ENCODE data around the gene SUPT4H1. TPM values are rescaled to one million over a fixed set of nuclear protein-coding genes. Genes with fewer than 3 reads are reported as not detected.
A peak's percentile ranks its signal among the peaks of the same experiment; 100 is the strongest.

SUPT4H1 gene
- total RNA-seq, 1 experiment from 2014 or later: 70.9 TPM

DNA sequence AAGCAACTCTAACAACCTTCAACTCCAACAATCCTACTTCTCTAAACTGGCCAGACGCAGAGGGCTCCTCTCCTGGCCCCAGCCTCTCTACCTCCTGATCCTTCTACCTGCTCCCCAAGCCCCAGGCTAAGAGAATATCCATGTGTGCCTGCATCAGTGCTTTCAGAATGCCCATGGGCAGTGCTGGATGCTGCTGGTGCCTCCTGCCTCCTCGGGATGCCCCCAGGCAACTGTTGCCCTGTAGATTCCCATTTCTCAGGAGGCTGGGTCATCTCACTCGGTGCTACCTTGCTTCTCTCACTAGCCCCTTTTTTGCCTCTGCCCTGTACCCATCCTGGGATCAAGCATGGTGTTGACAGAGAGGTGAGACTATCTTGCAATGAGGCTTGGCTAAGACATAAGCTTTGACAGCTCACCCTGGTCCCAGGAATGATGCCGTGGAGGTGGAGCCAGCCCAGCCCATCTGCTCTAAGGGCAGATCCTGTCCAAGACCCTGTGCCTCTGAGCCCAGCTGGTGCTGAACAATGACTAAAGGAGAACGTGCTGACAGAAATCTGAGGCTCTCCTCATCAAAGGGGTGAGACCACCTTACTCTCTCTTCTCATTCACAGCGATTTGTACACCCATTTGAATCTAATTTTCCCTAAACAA lies 19.4 kb upstream of the SUPT4H1 start:
- ChIA-PET CTCF (no interaction called here), POLR2A (interaction anchor here (1.4 kb wide), 1 partner anchor 46 kb away, joined by 3 read pairs; the partner anchor contains the start of gene RNF43)
- H3K4me1 Mint-ChIP-seq (ENCODE audit: low read depth, unreplicated experiment): peaks cover 72% of the 10 kb centered on the region
- peaks cover 2% of the 10 kb centered on the region for H3K36me3 ChIP-seq (ENCODE audit: control insufficient read depth, insufficient read depth, low read length)
- peaks cover 94% of the 10 kb centered on the region for H3K36me3 Mint-ChIP-seq (ENCODE audit: insufficient read depth, unreplicated experiment)
- DNase-seq: no peak
- peak overlapping the region; percentile 86 for H3K27ac Mint-ChIP-seq (ENCODE audit: unreplicated experiment)
- intact Hi-C loops (cut with micrococcal nuclease; ENCODE audit: unreplicated experiment): no loop called here
- TF ChIP-seq, protein P1, sequence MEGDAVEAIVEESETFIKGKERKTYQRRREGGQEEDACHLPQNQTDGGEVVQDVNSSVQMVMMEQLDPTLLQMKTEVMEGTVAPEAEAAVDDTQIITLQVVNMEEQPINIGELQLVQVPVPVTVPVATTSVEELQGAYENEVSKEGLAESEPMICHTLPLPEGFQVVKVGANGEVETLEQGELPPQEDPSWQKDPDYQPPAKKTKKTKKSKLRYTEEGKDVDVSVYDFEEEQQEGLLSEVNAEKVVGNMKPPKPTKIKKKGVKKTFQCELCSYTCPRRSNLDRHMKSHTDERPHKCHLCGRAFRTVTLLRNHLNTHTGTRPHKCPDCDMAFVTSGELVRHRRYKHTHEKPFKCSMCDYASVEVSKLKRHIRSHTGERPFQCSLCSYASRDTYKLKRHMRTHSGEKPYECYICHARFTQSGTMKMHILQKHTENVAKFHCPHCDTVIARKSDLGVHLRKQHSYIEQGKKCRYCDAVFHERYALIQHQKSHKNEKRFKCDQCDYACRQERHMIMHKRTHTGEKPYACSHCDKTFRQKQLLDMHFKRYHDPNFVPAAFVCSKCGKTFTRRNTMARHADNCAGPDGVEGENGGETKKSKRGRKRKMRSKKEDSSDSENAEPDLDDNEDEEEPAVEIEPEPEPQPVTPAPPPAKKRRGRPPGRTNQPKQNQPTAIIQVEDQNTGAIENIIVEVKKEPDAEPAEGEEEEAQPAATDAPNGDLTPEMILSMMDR (IDR thresholded peaks at IDR 0.05; ENCODE audit: insufficient read depth in 1 of 2, low read depth in 1 of 2, low read length in 1 of 2, severe bottlenecking in 1 of 2, unreplicated experiment in 1 of 2): no peak
- H3K4me3 ChIP-seq (ENCODE audit: low read depth, low read length): no peak overlapping the region
- H3K27me3 Mint-ChIP-seq (ENCODE audit: insufficient read depth, unreplicated experiment): no peaks in the 10 kb centered on the region
- BruUV-seq (replicated peaks): no TSS peak
- no peaks in the 10 kb centered on the region for H3K27me3 ChIP-seq (replicated peaks; ENCODE audit: control insufficient read depth, insufficient read depth, low read length)
- no peaks in the 10 kb centered on the region for H3K9me3 ChIP-seq
- H3K9me3 Mint-ChIP-seq (ENCODE audit: unreplicated experiment): no peaks in the 10 kb centered on the region
- H3K4me3 Mint-ChIP-seq (ENCODE audit: unreplicated experiment): no peak overlapping the region
- peaks cover 85% of the 10 kb centered on the region for H3K4me1 ChIP-seq

DNA sequence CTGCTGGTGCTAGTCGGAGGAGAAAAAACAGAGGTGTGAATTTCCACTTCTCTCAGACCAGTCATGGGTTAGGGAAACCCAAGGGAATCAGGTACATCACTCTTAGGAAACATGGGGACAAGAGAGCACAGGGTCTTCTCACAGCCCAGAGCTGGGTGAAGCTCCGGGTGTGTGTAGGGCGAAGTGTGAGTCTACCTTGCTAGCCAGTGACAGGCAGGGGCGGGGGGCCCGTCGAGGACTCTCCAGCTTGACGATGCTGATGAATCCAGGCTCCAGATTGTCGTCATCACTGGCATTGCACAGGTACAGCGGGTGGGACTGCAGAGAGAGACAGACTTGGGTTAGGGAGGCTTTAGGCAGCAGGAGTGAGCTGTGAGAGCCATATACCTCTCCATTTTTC lies 18.7 kb upstream of the SUPT4H1 start:
- CTCF ChIA-PET: no interaction called here
- Mint-ChIP-seq H3K9me3 (ENCODE audit: unreplicated experiment) (no peaks in the 10 kb centered on the region), H3K36me3 (ENCODE audit: insufficient read depth, unreplicated experiment) (peaks cover 95% of the 10 kb centered on the region), H3K4me3 (ENCODE audit: unreplicated experiment) (no peak overlapping the region), H3K27me3 (ENCODE audit: insufficient read depth, unreplicated experiment) (no peaks in the 10 kb centered on the region), H3K4me1 (ENCODE audit: low read depth, unreplicated experiment) (peaks cover 75% of the 10 kb centered on the region), H3K27ac (ENCODE audit: unreplicated experiment) (peak overlapping the region; percentile 86)
- no peak overlapping the region for H3K4me3 ChIP-seq (ENCODE audit: low read depth, low read length)
- H3K36me3 ChIP-seq (ENCODE audit: control insufficient read depth, insufficient read depth, low read length): peaks cover 3% of the 10 kb centered on the region; the same call in 1 of the 2 replicates
- H3K9me3 ChIP-seq: no peaks in the 10 kb centered on the region
- intact Hi-C loops (cut with micrococcal nuclease; ENCODE audit: unreplicated experiment): no loop called here
- H3K27me3 ChIP-seq (replicated peaks; ENCODE audit: control insufficient read depth, insufficient read depth, low read length): no peaks in the 10 kb centered on the region
- no peak for DNase-seq
- peaks cover 85% of the 10 kb centered on the region for H3K4me1 ChIP-seq
- TF ChIP-seq, protein P1 (IDR thresholded peaks at IDR 0.05; ENCODE audit: insufficient read depth in 1 of 2, low read depth in 1 of 2, low read length in 1 of 2, severe bottlenecking in 1 of 2, unreplicated experiment in 1 of 2): no peak
- POLR2A ChIA-PET: interaction anchor here (1.4 kb wide), 1 partner anchor 47 kb away, joined by 3 read pairs; the partner anchor contains the start of gene RNF43
- no TSS peak for BruUV-seq (replicated peaks)

DNA sequence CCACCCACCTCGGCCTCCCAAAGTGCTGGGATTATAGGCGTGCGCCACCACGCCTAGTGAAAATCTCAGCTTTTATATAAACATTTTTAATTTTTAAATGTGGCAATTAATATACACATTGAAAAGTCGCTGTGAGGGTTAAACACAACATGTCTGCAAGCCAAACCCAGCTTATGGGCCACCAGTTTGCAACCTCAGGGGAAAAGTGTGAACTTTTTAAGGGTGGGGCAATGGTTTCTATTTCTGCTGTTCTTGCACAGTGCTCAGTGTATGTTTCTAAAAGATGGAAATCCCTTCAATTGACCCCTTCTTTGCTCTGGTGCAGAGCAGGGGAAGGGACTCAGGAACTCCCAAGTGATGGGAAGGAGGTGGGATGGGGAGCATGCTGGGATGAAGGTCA lies 18.3 kb upstream of the SUPT4H1 start:
- Mint-ChIP-seq H3K9me3 (ENCODE audit: unreplicated experiment) (no peaks in the 10 kb centered on the region), H3K36me3 (ENCODE audit: insufficient read depth, unreplicated experiment) (peaks cover 95% of the 10 kb centered on the region), H3K4me3 (ENCODE audit: unreplicated experiment) (no peak overlapping the region), H3K27me3 (ENCODE audit: insufficient read depth, unreplicated experiment) (no peaks in the 10 kb centered on the region), H3K4me1 (ENCODE audit: low read depth, unreplicated experiment) (peaks cover 75% of the 10 kb centered on the region), H3K27ac (ENCODE audit: unreplicated experiment) (peak overlapping the region; percentile 86)
- H3K4me1 ChIP-seq: peaks cover 85% of the 10 kb centered on the region
- DNase-seq: no peak
- no peak overlapping the region for H3K4me3 ChIP-seq (ENCODE audit: low read depth, low read length)
- POLR2A ChIA-PET: interaction anchor here (1.0 to 1.4 kb wide), 2 partner anchors 47 to 145 kb away, joined by 9 to 10 read pairs; partner anchors contain the start of gene RNF43
- H3K27me3 ChIP-seq (replicated peaks; ENCODE audit: control insufficient read depth, insufficient read depth, low read length): no peaks in the 10 kb centered on the region
- CTCF ChIA-PET: interaction anchor here (1.9 kb wide), 1 partner anchor 47 kb away, joined by 12 read pairs; the partner anchor contains the start of gene RNF43
- intact Hi-C loops (cut with micrococcal nuclease; ENCODE audit: unreplicated experiment): no loop called here
- BruUV-seq (replicated peaks): no TSS peak
- TF ChIP-seq, protein P1 (IDR thresholded peaks at IDR 0.05; ENCODE audit: insufficient read depth in 1 of 2, low read depth in 1 of 2, low read length in 1 of 2, severe bottlenecking in 1 of 2, unreplicated experiment in 1 of 2): no peak
- H3K36me3 ChIP-seq (ENCODE audit: control insufficient read depth, insufficient read depth, low read length): peaks cover 3% of the 10 kb centered on the region; the same call in 1 of the 2 replicates
- H3K9me3 ChIP-seq: no peaks in the 10 kb centered on the region
